ENCODE measurements around the gene E2F2.

DNA sequence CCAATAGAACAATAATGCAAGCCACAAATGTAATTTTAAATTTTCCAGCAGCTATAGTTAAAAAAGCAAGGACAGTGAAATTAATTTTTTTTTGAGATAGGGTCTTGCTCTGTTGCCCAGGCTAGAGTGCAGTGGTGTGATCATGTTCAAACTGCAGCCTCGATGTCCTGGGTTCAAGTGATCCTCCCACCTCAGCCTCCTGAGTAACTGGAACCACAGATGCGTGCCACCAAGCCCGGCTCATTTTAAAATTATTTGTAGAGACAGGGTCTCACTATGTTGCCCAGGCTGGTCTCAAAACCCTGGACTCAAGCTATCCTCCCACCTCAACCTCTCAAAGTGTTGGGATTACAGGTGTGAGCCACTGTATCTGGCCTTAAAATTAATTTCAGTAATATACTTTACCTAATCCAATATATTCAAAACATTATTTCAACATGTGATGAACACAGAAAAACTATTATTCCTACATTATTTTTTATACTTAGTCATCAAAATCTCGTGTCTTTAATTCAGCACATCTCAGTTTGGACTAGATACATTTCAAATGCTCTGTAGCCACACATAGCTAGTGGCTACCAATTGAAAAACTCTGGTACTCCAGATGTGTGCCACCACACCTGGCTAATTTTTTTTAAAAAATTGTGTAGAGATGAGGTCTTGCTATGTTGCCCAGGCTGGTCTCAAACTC is 39.1 kb upstream of the E2F2 start:
- TF ChIP-seq, protein P1, sequence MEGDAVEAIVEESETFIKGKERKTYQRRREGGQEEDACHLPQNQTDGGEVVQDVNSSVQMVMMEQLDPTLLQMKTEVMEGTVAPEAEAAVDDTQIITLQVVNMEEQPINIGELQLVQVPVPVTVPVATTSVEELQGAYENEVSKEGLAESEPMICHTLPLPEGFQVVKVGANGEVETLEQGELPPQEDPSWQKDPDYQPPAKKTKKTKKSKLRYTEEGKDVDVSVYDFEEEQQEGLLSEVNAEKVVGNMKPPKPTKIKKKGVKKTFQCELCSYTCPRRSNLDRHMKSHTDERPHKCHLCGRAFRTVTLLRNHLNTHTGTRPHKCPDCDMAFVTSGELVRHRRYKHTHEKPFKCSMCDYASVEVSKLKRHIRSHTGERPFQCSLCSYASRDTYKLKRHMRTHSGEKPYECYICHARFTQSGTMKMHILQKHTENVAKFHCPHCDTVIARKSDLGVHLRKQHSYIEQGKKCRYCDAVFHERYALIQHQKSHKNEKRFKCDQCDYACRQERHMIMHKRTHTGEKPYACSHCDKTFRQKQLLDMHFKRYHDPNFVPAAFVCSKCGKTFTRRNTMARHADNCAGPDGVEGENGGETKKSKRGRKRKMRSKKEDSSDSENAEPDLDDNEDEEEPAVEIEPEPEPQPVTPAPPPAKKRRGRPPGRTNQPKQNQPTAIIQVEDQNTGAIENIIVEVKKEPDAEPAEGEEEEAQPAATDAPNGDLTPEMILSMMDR (IDR thresholded peaks at IDR 0.05; ENCODE audit: insufficient read depth, low read length, poor library complexity, severe bottlenecking) = no peak
- no peak for TF ChIP-seq EZH2phosphoT487 (conservative IDR thresholded peaks at IDR 0.05; ENCODE audit: low read length)

Measured in SU-DHL-6 (cell line).